GM23338 (cell line): ENCODE data around the gene KHK. TPM values are rescaled to one million over a fixed set of nuclear protein-coding genes. Genes with fewer than 3 reads are reported as not detected.

Source experiments
- ATAC-seq: fragments of 200-7000 bp; cut with Tn5 transposase; 3 replicates; pipeline ENCODE4 v1.9.1; 2020
- DNase-seq: peaks from one replicate; pipeline ENCODE4 v3.0.0-alpha.2; 2015; ENCODE audit warnings: low spot score
- H2AFZ ChIP-seq: fragments of 200-600 bp; sonication (generic); 2 replicates; pipeline ENCODE4 v1.8.0; 2016; ENCODE audit warnings: antibody characterized with exemption, mild to moderate bottlenecking, moderate library complexity
- H3F3A ChIP-seq: fragments of 200-600 bp; sonication (generic); replicated peaks from 2 replicates; pipeline ENCODE4 v1.8.0; 2017; ENCODE audit warnings: antibody characterized with exemption, mixed run types, low read depth
- H3K27ac ChIP-seq: fragments of 200-600 bp; sonication (generic); 2 replicates; pipeline ENCODE4 v1.6.1; 2016; ENCODE audit warnings: low read depth
- H3K27me3 ChIP-seq: fragments of 200-600 bp; sonication (generic); 2 replicates; pipeline ENCODE4 v1.8.0; 2016; ENCODE audit warnings: mild to moderate bottlenecking, mixed run types, moderate library complexity; ENCODE audit not compliant: insufficient read depth
- H3K36me3 ChIP-seq: fragments of 200-600 bp; sonication (generic); 2 replicates; pipeline ENCODE4 v1.8.0; 2016; ENCODE audit warnings: mild to moderate bottlenecking; ENCODE audit not compliant: insufficient read depth
- H3K4me1 ChIP-seq: fragments of 200-600 bp; sonication (generic); 2 replicates; pipeline ENCODE4 v1.8.0; 2016; ENCODE audit warnings: mild to moderate bottlenecking, moderate library complexity; ENCODE audit not compliant: insufficient read depth
- H3K4me2 ChIP-seq: fragments of 200-600 bp; sonication (generic); 2 replicates; pipeline ENCODE4 v1.7.1; 2017; ENCODE audit warnings: mixed run types
- H3K4me3 ChIP-seq: fragments of 200-600 bp; sonication (generic); 2 replicates; pipeline ENCODE4 v1.6.1; 2016; ENCODE audit warnings: mixed run types
- H3K79me2 ChIP-seq: fragments of 200-600 bp; sonication (generic); replicated peaks from 2 replicates; pipeline ENCODE4 v1.8.0; 2017; ENCODE audit warnings: mild to moderate bottlenecking; ENCODE audit not compliant: insufficient read depth
- H3K9me2 ChIP-seq: fragments of 200-600 bp; sonication (generic); 2 replicates; pipeline ENCODE4 v1.8.0; 2017; ENCODE audit not compliant: insufficient read depth
- H4K20me1 ChIP-seq: fragments of 200-600 bp; sonication (generic); replicated peaks from 2 replicates; pipeline ENCODE4 v1.8.0; 2017; ENCODE audit warnings: mild to moderate bottlenecking; ENCODE audit not compliant: insufficient read depth
- H3K27ac Mint-ChIP-seq: 2 replicates; pipeline ENCODE4 v1.8.0; 2020; ENCODE audit warnings: inconsistent platforms, mild to moderate bottlenecking, moderate library complexity, mixed read lengths
- H3K27me3 Mint-ChIP-seq: 3 replicates; pipeline ENCODE4 v1.8.0; 2022; ENCODE audit warnings: low read depth, mild to moderate bottlenecking, moderate library complexity, mixed read lengths, inconsistent platforms; ENCODE audit not compliant: insufficient read depth, poor library complexity
- H3K36me3 Mint-ChIP-seq: 3 replicates; pipeline ENCODE4 v1.8.0; 2021; ENCODE audit warnings: low read depth, mild to moderate bottlenecking, inconsistent platforms, moderate library complexity, mixed read lengths
- H3K4me1 Mint-ChIP-seq: 3 replicates; pipeline ENCODE4 v1.8.0; 2020; ENCODE audit warnings: mild to moderate bottlenecking, inconsistent platforms, mixed read lengths
- H3K4me3 Mint-ChIP-seq: 3 replicates; pipeline ENCODE4 v1.8.0; 2021; ENCODE audit warnings: moderate library complexity, mild to moderate bottlenecking, inconsistent platforms, mixed read lengths
- H3K9me3 Mint-ChIP-seq: 3 replicates; pipeline ENCODE4 v1.8.0; 2020; ENCODE audit warnings: moderate library complexity, mild to moderate bottlenecking, inconsistent platforms, mixed read lengths
- CREB1 ChIP-seq: fragments of 250-450 bp; sonication (Bioruptor Pico); IDR thresholded peaks from 2 replicates; pipeline ENCODE4 v1.5.0; 2020; ENCODE audit warnings: low read depth, mild to moderate bottlenecking, moderate library complexity
- EZH2 ChIP-seq: fragments of 200-600 bp; sonication (generic); IDR thresholded peaks from one replicate; pipeline ENCODE4 v1.8.0; 2017; ENCODE audit warnings: antibody characterized with exemption, mild to moderate bottlenecking, low read depth; ENCODE audit not compliant: unreplicated experiment
- EZH2phosphoT487 ChIP-seq: fragments of 200-600 bp; sonication (generic); IDR thresholded peaks from one replicate; pipeline ENCODE4 v1.8.1; 2018; ENCODE audit warnings: antibody characterized with exemption; ENCODE audit not compliant: unreplicated experiment
- JUNB ChIP-seq: IDR thresholded peaks from one replicate; pipeline ENCODE4 v1.6.1; 2016; ENCODE audit warnings: antibody characterized with exemption; ENCODE audit not compliant: unreplicated experiment
- NANOG ChIP-seq: IDR thresholded peaks from 2 replicates; pipeline ENCODE4 v1.6.1; 2016; ENCODE audit warnings: antibody characterized with exemption, borderline replicate concordance
- POLR2AphosphoS5 ChIP-seq: IDR thresholded peaks from 2 replicates; pipeline ENCODE4 v1.6.1; 2016; ENCODE audit warnings: antibody characterized with exemption, low read depth
- STAT1 ChIP-seq: IDR thresholded peaks from one replicate; pipeline ENCODE4 v1.6.1; 2016; ENCODE audit warnings: antibody characterized with exemption; ENCODE audit not compliant: unreplicated experiment
- ZNF114 ChIP-seq: fragments of 250-450 bp; sonication (Bioruptor Pico); IDR thresholded peaks from 2 replicates; pipeline ENCODE4 v1.5.0; 2020; ENCODE audit warnings: mild to moderate bottlenecking, moderate library complexity
- ZNF331 ChIP-seq: fragments of 250-450 bp; sonication (Bioruptor Pico); IDR thresholded peaks from 2 replicates; pipeline ENCODE4 v1.5.0; 2020; ENCODE audit warnings: low read depth, mild to moderate bottlenecking, moderate library complexity
- polyA plus RNA-seq: library from polyadenylated mRNA; unstranded; fragments of >200 nt; fragmentation: Nextera tagmentation; extraction: Ambion mirVana; gene quantifications from 2 replicates; pipeline ENCODE4 v1.2.1, GENCODE V29; 2016
- total RNA-seq: library from RNA; depleted of rRNA; stranded (reverse); fragments of >200 nt; shearing (Covaris generic); gene quantifications from 2 replicates; pipeline ENCODE4 v1.2.3, GENCODE V29; 2014
- TF ChIP-seq, protein P1 (sequence below): IDR thresholded peaks from one replicate; pipeline ENCODE4 v1.6.1; 2018; ENCODE audit warnings: antibody characterized with exemption; ENCODE audit not compliant: unreplicated experiment
- TF ChIP-seq, protein P2 (sequence below): fragments of 250-450 bp; sonication (Bioruptor Pico); IDR thresholded peaks from 2 replicates; pipeline ENCODE4 v1.5.0; 2020; ENCODE audit warnings: mild to moderate bottlenecking, moderate library complexity
- TF ChIP-seq, protein P3 (sequence below): IDR thresholded peaks from 2 replicates; pipeline ENCODE4 v1.6.1; 2016; ENCODE audit warnings: antibody characterized with exemption

Gene KHK
- total and polyA plus RNA-seq, 2 experiments from 2014 or later = 9.7 TPM

DNA sequence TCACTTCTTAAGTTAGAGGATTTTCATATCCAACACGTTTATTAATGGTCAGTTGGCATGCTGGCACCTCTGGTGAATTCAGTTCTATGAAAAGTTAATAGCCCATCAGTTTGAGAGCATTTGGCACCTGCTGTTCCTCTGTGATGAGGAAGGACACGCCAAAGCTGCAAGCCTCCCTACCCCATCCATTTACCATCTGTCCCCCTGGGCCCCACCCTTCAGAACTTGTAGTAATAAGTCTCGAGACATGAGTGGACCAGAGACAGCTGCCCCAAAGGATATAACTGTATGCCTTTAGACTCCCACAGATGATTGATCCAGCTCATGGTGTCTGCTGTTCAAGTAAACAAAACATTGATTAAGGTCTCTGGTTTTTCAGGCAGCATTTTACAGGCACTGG is 21.4 kb upstream of the KHK start:
- no peak overlapping the region for H3K4me3 Mint-ChIP-seq
- Histone ChIP-seq H3K27ac (no peak overlapping the region), H3F3A (peaks cover 16% of the 10 kb centered on the region; the same call in 1 of the 2 replicates), H4K20me1 (peaks cover 6% of the 10 kb centered on the region), H2AFZ (no peak overlapping the region), H3K27me3 (no peaks in the 10 kb centered on the region), H3K9me2 (no peaks in the 10 kb centered on the region), H3K36me3 (peaks cover 3% of the 10 kb centered on the region; the same call in 1 of the 2 replicates), H3K4me3 (no peak overlapping the region), H3K4me1 (peaks cover 2% of the 10 kb centered on the region; the same call in 1 of the 2 replicates), H3K4me2 (no peak overlapping the region), H3K79me2 (peaks cover 7% of the 10 kb centered on the region)
- peaks cover 2% of the 10 kb centered on the region; the same call in 1 of the 3 replicates for H3K4me1 Mint-ChIP-seq
- no peak for DNase-seq
- H3K27ac Mint-ChIP-seq = no peak overlapping the region
- TF ChIP-seq ZNF331 (CRISPR knock-in tag) (no peak), POLR2AphosphoS5 (no peak), NANOG (no peak), JUNB (no peak), EZH2 (no peak), EZH2phosphoT487 (no peak), ZNF114 (CRISPR knock-in tag) (no peak), CREB1 (CRISPR knock-in tag) (no peak), STAT1 (no peak)
- TF ChIP-seq, protein P1, sequence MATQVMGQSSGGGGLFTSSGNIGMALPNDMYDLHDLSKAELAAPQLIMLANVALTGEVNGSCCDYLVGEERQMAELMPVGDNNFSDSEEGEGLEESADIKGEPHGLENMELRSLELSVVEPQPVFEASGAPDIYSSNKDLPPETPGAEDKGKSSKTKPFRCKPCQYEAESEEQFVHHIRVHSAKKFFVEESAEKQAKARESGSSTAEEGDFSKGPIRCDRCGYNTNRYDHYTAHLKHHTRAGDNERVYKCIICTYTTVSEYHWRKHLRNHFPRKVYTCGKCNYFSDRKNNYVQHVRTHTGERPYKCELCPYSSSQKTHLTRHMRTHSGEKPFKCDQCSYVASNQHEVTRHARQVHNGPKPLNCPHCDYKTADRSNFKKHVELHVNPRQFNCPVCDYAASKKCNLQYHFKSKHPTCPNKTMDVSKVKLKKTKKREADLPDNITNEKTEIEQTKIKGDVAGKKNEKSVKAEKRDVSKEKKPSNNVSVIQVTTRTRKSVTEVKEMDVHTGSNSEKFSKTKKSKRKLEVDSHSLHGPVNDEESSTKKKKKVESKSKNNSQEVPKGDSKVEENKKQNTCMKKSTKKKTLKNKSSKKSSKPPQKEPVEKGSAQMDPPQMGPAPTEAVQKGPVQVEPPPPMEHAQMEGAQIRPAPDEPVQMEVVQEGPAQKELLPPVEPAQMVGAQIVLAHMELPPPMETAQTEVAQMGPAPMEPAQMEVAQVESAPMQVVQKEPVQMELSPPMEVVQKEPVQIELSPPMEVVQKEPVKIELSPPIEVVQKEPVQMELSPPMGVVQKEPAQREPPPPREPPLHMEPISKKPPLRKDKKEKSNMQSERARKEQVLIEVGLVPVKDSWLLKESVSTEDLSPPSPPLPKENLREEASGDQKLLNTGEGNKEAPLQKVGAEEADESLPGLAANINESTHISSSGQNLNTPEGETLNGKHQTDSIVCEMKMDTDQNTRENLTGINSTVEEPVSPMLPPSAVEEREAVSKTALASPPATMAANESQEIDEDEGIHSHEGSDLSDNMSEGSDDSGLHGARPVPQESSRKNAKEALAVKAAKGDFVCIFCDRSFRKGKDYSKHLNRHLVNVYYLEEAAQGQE = no peak
- TF ChIP-seq, protein P2, sequence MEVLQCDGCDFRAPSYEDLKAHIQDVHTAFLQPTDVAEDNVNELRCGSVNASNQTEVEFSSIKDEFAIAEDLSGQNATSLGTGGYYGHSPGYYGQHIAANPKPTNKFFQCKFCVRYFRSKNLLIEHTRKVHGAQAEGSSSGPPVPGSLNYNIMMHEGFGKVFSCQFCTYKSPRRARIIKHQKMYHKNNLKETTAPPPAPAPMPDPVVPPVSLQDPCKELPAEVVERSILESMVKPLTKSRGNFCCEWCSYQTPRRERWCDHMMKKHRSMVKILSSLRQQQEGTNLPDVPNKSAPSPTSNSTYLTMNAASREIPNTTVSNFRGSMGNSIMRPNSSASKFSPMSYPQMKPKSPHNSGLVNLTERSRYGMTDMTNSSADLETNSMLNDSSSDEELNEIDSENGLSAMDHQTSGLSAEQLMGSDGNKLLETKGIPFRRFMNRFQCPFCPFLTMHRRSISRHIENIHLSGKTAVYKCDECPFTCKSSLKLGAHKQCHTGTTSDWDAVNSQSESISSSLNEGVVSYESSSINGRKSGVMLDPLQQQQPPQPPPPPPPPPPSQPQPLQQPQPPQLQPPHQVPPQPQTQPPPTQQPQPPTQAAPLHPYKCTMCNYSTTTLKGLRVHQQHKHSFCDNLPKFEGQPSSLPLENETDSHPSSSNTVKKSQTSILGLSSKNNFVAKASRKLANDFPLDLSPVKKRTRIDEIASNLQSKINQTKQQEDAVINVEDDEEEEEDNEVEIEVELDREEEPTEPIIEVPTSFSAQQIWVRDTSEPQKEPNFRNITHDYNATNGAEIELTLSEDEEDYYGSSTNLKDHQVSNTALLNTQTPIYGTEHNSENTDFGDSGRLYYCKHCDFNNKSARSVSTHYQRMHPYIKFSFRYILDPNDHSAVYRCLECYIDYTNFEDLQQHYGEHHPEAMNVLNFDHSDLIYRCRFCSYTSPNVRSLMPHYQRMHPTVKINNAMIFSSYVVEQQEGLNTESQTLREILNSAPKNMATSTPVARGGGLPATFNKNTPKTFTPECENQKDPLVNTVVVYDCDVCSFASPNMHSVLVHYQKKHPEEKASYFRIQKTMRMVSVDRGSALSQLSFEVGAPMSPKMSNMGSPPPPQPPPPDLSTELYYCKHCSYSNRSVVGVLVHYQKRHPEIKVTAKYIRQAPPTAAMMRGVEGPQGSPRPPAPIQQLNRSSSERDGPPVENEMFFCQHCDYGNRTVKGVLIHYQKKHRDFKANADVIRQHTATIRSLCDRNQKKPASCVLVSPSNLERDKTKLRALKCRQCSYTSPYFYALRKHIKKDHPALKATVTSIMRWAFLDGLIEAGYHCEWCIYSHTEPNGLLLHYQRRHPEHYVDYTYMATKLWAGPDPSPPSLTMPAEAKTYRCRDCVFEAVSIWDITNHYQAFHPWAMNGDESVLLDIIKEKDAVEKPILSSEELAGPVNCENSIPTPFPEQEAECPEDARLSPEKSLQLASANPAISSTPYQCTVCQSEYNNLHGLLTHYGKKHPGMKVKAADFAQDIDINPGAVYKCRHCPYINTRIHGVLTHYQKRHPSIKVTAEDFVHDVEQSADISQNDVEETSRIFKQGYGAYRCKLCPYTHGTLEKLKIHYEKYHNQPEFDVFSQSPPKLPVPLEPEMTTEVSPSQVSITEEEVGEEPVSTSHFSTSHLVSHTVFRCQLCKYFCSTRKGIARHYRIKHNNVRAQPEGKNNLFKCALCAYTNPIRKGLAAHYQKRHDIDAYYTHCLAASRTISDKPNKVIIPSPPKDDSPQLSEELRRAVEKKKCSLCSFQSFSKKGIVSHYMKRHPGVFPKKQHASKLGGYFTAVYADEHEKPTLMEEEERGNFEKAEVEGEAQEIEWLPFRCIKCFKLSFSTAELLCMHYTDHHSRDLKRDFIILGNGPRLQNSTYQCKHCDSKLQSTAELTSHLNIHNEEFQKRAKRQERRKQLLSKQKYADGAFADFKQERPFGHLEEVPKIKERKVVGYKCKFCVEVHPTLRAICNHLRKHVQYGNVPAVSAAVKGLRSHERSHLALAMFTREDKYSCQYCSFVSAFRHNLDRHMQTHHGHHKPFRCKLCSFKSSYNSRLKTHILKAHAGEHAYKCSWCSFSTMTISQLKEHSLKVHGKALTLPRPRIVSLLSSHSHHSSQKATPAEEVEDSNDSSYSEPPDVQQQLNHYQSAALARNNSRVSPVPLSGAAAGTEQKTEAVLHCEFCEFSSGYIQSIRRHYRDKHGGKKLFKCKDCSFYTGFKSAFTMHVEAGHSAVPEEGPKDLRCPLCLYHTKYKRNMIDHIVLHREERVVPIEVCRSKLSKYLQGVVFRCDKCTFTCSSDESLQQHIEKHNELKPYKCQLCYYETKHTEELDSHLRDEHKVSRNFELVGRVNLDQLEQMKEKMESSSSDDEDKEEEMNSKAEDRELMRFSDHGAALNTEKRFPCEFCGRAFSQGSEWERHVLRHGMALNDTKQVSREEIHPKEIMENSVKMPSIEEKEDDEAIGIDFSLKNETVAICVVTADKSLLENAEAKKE = no peak
- TF ChIP-seq, protein P3, sequence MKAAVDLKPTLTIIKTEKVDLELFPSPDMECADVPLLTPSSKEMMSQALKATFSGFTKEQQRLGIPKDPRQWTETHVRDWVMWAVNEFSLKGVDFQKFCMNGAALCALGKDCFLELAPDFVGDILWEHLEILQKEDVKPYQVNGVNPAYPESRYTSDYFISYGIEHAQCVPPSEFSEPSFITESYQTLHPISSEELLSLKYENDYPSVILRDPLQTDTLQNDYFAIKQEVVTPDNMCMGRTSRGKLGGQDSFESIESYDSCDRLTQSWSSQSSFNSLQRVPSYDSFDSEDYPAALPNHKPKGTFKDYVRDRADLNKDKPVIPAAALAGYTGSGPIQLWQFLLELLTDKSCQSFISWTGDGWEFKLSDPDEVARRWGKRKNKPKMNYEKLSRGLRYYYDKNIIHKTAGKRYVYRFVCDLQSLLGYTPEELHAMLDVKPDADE = no peak
- H3K27me3 Mint-ChIP-seq = peaks cover 11% of the 10 kb centered on the region
- ATAC-seq = no peak
- H3K9me3 Mint-ChIP-seq = no peaks in the 10 kb centered on the region
- H3K36me3 Mint-ChIP-seq = peaks cover 39% of the 10 kb centered on the region
